Measurements from ENCODE around the gene LMAN2.
"Not testable (repeated sequence)": the region's sequence is repeated elsewhere in the genome, so short reads cannot be mapped to it uniquely, and the experiment has no call there.

The LMAN2 gene

GRCh38 chr5:177382423-177383029 lies 31.1 kb upstream of the LMAN2 start:
- no peak for DNase-seq

DNA sequence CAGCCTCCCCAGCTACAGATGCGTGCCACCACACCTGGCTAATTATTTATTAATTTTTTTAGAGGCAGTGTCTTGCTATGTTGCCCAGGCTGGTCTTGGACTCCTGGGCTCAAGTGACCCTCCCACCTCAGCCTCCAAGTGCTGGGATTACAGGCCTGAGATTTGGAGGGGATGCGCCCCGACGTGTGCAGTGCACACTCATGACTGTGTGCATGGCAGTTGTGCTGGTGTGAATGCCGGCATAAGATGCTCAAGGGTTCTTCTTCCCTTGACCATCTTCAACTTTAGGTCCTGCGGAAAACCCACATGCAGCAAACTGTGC lies 29.3 kb upstream of the LMAN2 start:
- no peak for DNase-seq

DNA sequence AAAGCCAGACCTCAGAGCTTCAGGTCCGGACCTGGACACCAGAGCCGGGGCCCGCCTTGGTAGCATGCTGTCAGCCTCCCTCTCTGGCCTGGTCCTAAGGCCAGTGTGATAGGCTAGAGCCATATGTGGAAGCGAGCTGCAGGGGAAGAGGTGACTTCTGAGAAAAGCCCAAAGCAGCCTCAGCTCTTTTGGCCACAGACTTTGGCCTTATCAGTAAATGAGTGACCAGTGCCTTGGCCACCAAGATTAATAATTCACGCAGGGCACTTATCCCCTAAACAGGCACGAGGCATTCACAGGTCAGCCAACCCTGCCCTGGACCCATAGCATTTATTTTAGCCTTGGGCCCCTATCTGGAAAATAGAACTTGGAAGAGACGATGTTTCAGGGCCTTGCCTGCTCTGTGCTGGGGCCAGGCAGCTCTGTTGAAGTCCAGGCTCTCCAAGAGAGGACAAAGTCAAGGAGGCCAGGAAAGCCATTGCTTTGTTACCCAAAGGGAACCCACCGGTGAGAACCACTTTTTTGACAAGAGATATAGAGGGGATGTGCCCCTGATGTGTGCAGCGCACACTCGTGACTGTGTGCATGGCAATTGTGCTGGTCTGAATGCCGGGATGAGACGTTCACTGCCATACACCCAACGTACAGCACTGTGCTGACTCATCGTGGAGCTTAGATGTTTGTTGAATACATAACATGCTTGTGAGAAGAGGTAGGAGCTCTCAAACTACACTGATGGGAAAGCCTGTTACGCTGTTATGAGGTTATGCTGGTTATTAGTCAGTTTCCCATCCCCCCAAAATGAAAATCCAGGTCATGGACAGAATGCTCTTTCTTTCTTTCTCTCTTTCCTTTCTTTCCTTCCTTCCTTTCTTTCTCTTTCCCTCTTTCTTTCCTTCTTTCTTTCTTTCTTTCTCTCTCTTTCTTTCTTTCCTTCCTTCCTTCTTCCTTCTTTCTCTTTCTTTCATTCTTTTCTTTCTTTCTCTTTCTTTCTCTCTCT lies 27.7 kb upstream of the LMAN2 start:
- DNase-seq = no peak

- no peak for DNase-seq
Observed at GRCh38 chr5:177377851-177378776, 26.6 kb upstream of the LMAN2 start.

DNA sequence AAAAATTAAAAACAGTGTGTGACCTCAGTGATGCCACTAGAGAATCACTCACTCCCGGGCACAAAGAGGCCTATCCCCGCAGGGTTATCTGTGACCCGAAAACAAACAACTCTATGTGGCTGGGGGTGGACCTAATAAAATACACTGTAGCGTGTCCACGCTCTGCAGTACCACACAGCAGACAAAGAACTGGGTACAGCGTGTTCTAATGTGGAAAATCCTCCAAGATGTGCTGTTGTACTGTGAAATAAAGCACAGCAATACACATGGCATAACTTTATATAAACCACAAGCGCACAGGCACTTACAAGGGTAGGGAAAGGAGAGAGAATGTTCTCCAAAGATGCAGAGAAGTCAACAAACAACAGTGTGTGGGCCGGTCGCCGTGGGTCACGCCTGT lies 24.6 kb upstream of the LMAN2 start:
- DNase-seq = no peak

- not testable (repeated sequence) for DNase-seq
Observed at GRCh38 chr5:177375516-177375915, 24.0 kb upstream of the LMAN2 start.

GRCh38 chr5:177374211-177374610 lies 22.7 kb upstream of the LMAN2 start:
- DNase-seq = no peak

- DNase-seq = no peak
Observed at GRCh38 chr5:177373806-177374205, 22.3 kb upstream of the LMAN2 start.

GRCh38 chr5:177372910-177373309 lies 21.4 kb upstream of the LMAN2 start:
- no peak for DNase-seq

DNA sequence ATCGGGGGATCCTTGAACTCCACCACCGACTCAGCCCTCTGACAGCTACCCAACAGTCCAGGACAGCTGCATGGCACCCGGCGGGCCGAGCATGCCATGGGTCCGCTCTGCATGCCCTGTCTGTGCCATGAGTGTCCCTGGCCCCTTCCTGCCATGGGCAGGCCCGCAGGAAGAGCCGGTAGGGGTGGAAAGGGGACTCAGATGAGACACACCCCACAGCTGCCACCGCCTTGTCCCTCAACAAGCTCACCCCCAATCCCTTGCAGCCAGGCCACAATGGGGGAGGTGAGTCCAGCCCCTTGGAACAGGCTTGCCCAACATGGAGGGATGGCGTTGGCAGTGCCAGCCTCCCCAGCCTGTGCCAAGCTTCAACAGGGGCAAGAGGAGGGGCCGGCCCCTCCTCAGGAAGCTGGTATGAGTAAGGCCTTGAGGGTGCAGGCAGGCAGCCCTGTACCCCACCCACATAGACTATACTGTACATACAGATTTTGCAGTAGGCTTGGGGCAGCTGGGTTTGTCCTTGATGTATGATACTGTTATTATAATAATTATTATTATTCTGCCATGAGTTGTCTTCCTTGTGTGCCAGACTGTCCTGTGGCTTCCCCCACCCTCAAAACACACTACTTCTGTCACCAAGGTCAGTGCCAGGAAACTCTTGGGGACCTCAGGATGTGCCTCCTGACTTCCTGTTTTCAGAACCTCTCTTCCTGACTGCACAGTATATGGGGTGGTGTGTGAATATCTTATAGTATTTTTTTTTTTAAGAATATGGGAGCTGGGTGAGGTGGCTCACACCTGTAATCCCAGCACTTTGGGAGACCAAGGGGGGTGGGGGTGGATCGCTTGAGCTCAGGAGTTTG lies 20.8 kb upstream of the LMAN2 start:
- no peak for DNase-seq

GRCh38 chr5:177371120-177372033 lies 19.9 kb upstream of the LMAN2 start:
- no peak for DNase-seq

- peak; percentile 66 for DNase-seq
Observed at GRCh38 chr5:177370488-177371119, 19.1 kb upstream of the LMAN2 start.

DNA sequence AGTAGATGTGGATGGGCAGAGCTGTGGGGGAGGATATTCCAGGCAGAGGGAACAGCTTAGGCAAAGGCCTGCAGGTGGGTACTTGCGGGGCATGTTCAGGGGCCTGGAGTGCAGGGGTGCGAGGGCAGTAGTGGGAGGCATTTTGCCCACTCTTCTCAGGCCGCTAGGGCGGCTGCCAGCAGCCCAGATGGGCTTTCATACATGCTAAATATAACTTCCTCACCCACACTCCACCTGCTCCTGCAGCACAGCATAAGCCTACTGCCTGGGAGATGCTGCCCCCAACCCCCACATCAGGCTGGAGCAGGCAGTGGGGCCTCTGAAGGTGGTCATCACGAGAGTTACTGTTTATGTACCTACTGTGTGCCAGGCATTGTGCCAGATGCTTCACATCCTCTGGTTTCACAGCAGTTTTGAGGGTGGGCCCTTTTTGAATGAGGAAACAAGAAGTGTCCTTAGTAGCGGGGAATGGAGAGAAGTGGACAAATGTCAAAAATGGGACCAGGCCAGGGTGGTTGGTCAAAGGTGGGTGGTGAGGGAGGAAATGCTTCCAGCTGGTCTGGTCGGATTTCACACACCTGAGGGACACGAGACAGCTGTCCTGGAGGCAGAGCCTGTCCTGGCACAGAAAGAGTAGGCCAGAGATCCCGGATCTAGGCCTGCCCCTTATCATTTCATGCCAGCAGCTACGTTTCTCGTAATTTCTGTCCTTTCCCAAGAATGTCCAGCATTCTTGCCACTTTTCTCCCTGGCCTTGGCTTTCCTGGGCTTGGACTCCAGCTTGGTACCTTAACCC lies 18.4 kb upstream of the LMAN2 start:
- no peak for DNase-seq

DNA sequence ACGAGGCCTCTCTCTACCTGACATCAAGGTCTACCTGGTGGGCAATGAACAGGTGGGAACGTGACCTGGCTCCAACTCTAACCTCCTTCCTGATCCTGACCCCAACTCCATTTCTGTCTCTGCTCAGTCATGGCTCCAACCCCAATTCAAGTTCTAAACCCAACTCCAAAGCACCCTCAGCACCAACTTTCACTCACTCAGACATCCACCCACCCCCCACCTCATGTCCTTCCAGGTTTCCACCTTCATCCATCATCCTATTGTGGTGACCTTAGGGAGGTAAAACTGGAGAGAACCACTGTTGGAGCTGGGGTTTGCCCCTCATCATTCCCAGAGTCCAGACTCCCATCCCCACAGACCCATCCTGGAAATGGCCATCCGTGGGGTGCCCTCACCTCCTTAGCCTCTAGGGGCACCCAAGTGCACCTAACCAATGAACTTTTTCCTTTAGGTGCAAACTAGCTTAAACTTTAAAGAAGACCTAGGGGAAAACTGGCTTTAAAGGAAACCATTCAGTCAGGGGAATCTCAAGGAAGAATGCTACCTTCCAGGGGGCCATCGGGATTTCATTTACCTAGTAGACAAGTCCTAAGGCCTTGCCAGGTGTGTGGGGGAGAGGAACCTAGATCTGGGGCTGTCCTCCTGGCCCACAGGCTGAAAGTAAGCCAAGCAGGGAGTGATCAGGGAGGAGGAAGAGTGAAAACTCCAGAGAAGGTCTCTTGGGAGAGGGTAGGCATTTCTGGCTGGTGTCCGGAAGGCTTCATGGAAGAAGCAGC lies 17.6 kb upstream of the LMAN2 start:
- no peak for DNase-seq

DNA sequence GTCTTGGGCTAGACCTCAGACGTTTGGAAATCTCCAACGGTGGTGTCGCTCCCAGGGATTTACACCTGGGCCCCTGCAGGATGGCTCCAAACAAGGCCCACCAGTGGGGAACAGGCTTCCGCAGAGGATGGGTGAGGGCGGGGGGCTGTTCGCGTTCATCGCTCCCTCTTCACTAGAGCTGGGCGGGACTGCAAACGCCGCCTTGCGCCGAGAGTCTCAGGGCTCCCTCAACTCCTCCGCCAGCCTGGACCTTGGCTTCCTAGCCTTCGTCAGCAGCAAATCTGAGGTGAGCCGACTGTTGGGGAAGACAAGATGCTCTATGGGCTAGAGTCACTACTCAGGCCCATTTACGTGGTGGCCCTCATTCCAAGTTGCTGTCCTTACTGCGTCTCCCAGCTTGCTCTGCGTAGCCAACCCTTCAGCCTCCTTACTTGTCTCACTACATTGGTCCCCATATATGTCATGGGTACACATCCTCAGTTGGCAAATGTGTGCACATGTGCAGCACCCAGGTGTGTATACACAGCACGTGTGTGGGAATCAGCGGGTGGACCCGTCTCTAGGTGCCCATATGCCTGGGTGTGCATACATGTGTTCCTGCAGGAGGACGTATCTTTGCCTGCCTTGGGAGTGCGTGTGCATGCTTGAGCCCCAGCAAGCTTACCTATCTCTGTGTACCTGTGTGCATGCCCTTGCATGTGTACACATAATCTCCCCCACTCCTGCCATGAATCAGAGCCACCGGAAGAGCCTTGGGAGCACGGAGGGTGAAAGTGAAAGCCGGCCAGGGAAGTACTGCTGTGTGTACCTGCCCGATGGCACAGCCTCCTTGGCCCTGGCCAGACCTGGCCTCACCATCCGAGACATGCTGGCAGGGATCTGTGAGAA lies 16.8 kb upstream of the LMAN2 start:
- no peak for DNase-seq

GRCh38 chr5:177367323-177367848 lies 15.9 kb upstream of the LMAN2 start:
- DNase-seq = peak; percentile 85
